Stimulated activated CD4-positive, alpha-beta T cell treated with anti-CD3 and anti-CD28 coated beads, Interleukin-1b, Interleukin-23, amount 100 ng/mL, for 48 hours (primary cell): Measurements from ENCODE around the gene UBE3B.

Source experiments
- DNase-seq: peaks from one replicate; pipeline ENCODE4 v3.0.0-alpha.2; 2020

UBE3B gene

DNA sequence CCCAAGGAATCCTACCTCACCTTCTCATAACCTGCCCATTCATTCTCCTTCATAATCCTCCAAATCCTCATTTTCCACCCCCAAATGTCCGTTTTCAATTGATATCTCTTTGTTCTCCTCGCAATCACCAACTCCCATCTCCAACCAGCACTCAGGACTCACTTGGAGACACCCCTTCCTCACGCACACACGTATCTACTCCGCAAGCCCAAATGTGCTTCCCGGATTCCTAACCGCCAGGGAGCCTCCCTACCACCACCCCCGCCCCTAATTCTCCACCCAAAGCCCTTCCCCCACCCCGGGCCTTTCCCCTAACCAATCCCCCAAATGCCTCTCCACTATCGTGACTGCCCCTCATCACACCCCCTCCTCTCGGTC lies 638 bp upstream of the UBE3B start:
- DNase-seq = no peak

DNA sequence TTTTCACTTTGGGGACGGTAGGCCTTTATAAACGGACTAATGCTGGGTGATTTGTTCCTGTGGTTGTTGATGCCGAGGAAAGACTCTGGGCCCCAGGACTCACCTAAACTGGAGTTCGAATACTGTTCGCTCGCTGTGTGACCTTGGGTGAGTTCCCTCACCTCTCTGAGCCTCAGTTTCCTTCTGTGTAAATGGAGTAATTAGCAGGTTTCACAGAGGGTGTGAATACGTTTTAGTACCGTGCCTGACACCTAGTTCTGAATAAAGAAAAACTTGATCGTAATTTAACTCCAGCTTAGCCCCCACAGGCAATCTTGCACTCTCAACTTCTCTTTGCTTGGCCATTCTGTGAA lies 505 bp downstream of the UBE3B start:
- no peak for DNase-seq

DNA sequence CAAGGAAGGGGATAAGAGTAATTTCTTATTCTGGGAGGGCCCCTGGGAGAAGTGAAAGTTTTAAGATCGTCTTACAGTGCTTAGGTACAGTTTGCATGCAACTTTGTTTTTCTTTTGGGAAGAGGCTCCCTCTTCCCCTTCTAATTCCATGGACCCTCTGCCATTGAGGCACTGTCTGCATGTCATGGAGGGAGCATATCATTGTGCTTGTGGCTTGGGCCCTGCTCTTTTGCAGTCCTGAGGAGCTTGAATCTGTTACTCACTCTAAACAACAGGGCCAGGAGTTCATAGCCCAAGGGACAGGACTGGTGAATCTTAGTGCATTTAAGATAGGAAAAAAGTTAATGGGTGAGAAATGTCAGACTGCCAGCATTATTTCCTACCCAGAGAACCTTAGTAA lies 2.3 kb downstream of the UBE3B start:
- no peak for DNase-seq

DNA sequence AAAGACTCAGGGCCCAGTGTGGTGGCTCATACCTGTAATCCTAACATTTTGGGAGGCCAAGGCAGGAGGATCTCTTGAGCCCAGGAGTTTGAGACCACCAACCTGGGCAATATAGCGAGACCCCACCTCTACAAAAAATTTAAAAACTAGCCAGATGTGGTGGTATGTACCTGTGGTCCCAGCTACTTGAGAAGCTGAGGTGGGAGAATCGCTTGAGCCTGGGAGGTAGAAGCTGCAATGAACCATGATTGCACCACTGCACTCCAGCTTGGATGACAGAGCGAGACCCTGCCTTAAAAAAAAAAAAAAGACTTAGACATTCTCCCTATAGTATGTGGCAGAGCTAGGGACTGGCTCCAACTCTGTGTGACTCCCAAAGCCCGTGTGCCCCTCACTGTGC lies 2.9 kb downstream of the UBE3B start:
- no peak for DNase-seq

DNA sequence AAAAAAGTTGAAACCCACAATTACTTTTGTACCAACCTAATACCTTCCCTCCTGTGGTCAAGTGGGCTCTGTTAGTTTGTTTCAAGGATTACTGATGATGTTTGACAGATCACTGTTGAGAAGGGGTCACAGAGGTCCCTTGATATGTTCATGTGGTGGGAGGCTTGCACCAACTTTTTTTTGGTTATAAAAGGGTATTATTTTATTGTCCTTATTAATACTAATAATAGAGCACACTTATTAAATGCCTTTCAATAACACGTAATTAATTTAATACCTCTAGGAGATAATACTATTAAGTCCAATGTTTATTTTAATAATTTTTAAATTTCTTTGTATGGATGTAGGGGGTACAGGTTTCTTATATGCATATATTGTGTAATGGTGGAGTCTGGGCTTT lies 4.4 kb downstream of the UBE3B start:
- DNase-seq = no peak

DNA sequence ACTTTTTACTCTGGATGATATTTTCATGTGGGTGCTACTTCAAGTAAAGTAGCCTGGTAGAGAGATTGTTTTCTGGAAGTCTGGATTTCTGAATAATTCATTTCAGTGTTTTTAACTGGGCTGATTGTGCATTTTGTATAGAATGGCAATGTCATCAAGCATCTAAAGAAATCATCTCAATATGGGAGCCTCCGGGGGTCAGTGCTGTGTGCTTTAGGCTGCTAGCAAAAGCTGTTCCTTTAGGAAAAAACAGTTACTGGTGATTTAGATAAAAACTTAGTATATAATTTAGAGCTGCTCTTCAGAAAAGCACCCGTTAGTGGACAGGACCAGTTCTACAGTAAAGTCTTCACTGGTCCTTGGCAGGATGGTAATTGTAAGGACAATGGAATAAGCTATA lies 5.1 kb downstream of the UBE3B start:
- no peak for DNase-seq

DNA sequence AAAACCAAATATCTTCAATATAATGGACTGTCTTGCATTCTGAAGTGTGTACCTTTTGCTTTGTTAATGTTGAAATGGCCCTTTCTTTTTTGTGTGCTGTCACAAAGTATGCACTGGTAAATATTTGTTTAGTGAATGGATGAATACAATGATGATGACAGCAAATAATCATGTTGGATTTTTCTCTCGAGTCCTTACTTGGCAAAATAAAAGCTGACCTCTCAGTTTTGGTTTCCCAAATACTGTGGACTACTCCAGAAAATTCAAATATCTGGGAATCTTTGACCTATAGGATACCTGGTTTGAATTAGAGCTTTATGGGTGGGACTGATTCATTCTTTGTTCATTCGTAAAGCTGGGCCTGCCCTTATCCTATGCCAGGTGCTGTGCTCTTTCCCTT lies 5.5 kb downstream of the UBE3B start:
- DNase-seq = no peak

DNA sequence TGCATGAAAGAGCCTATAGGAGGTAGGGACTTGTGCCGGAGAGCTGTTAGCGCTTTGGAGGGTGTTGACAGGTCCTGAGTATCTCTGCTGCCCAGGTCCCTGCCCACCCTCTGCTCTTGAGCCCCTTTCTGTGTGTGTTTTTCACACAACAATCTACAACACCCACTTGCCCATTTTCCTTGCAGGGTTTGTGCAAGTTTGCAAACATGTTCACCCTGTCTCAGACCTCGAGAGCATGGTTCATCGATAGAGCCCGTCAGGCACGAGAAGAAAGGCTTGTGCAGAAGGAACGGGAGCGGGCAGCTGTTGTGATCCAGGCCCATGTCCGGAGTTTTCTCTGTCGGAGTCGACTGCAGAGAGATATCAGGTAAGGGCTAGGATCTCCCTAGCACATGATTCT lies 5.9 kb downstream of the UBE3B start:
- DNase-seq = no peak

DNA sequence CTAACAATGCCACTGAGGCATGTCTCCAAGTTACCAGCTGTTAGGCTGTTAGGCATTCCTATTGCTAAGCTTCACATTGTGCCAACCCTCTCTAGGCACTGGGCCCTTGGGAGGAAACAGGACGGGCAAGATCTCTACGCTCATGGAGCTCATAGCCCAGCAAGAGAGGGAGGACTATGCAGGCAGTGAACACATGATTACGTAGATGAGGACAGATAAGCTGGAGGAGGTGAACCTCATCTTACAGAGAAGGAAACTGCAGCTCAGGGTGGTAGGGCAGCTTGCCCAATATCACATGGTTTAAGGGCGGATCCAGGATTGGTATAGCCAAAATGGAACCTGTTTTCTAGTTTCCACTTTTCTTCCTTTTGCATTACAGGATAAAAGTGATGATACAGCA lies 7.8 kb downstream of the UBE3B start:
- no peak for DNase-seq

DNA sequence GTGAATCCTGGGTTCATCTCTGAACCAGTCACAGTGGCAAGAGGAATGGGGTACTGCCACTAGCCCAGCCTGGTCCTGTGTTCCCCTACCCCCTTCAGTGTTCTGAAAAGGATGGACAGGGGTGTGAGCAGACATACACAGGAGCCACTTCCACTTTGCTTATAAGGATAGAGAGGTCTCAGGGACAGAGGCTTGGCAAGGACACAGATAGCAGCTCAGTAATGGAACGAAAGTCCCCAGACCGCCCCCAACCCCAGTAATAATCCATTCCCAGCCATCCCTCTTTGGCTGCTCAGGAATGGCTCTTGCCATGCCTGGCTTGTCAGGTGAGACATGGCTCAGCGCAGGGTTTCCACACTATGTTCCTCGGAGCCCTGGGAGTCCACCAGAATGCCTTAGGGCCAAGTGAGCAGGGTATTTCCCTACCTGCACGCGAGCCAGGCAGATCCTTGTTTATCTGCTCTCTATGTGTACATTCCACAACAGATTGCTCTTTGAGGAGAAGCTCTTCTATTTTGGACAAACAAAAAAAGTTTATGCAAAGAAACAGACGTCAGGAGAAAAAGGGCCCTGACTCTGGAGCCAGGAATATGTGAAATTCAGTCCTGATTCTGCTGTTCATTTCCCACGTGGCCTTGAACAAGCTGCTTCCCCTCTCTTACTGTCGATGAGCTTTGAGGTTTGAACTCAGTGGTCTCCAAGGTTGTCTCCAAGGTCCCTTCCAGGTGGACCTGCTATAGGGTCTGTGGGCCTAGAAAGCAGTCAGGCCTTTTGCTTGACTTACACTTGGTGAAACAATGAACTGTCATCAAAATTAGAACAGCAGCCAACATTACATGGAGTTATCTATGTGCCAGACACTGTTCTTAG lies 10.0 kb downstream of the UBE3B start:
- DNase-seq = no peak

DNA sequence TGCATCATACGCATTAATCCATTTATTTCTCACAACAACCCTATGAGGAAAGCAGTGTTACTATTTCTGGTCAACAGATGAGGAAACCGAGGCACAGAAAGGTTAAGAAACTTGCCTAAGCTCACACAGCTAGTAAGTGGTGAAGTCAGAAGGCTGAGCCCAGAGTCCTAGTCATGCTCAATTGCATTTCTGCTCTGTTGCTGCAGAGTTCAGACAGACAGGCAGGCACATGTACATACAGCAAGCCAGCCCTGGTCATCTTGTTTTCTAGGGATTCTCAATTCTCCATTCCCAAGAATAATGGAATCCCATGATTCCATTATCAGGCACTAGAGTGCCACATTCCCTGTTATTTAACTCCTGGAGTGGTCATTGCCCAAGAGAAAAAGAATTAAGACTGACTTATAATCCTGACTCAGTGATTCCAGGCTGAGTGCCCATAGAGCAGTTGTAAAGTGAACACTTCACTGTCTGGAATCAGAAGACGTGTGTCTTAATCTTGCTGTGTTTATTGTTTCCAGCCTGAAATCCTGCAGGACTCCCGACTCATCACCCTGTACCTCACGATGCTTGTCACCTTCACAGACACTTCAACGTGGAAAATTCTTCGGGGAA lies 10.7 kb downstream of the UBE3B start:
- DNase-seq = no peak

DNA sequence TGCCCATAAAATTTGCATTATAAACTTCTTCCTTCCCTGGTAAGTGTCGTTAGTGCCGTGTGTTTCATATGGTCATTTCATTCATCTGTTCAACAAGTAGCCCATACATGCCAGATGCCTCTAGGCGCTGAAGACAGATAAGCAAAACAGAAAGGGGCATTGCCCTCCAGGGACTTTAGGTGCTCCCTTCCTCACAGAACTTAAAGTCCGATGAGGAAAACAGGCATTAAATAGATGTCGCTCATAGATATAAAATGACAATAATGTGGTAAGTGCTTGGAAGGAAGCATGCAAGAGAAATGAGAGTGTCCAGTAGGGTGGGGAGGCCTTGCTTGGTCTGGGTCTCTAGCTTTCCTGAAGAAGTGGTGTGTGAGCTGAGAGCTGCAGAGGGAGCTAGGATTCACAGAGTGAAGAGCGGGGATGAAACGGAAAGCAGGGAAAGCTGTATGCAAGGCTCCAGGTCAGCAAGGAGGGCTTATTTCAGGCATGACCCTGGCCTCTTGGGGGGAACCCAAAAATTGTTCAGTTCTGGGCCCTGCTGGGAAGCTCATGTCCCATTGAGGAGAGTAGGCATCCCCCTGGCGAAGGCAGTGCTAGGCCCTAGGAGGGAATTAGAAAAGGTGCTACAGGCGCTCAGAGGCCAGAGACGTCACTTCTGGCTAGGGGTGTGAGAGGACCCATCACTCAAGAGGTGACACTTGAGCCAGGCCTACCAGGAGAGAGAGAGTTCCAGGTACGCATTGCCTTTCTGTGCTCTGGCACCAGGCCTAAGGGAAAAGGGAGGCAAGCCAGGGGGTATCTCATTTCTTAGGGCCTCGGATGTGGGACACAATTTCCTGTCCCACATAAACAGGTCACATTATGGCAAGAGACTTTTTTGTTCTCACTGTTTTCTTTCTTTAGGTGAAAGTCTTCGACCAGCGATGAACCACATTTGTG lies 11.9 kb downstream of the UBE3B start:
- DNase-seq = no peak

DNA sequence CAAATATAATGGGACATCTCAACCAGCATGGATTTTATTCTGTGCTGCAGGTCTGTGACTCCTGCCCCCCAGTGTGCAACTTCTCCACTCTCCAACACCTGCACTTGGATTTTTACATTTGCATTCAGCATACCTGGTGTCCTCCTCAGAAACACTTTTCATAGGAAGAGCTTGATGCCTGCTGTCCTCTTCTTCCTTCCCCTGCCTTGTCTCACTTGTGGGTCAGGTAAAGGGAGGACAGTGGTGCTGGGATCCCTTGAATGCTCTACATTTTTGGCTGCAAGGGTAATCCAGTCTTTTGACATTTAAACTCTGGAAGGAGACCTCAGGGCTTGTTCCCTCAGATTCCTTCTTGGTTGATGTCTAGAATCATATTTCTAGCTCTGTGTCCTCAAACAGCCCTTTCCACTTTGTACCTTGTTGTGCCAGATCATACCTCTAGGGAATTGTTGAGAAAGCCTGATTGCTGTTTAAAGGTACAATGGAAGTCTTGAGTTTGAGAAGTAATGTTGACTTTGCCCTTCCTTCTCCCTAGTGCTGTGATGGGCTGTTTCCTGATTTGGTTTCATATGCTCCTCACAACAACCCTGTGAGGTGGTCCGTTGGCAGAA lies 12.6 kb downstream of the UBE3B start:
- no peak for DNase-seq

DNA sequence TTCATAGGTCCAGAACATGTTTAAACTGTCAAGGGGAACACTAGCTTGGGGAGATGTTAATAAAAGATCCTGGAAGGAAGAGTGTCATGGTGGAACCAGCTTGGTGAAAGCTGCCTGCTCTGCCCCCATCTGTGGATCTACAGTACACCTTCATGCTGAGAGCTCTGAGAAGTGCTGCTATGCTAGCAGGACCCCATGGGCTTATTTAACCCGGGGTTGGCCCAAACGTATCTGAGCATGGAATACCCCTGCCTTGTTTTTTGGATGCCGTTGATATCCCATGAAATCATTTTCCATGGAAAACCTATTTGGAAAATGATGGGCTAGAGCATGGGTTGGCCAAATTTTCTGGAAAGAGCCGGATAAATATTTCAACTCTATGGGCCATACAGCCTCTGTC lies 14.2 kb downstream of the UBE3B start:
- no peak for DNase-seq

DNA sequence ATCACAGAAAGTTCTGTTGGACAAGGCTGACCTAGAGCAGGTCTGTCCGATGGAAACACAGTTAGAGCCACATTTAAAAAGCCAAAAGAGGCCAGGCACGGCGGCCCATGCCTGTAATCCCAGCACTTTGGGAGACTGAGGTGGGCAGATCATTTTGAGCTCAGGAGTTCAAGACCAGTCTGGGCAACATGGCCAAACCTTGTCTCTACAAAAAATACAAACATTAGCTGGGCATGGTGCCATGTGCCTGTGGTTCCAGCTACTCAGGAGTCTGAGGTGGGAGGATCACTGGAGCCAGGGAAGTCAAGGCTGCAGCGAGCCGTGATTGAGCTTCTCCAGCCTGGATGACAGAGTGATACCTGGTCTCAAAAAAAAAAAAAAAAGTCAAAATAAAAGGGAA lies 14.9 kb downstream of the UBE3B start:
- no peak for DNase-seq

DNA sequence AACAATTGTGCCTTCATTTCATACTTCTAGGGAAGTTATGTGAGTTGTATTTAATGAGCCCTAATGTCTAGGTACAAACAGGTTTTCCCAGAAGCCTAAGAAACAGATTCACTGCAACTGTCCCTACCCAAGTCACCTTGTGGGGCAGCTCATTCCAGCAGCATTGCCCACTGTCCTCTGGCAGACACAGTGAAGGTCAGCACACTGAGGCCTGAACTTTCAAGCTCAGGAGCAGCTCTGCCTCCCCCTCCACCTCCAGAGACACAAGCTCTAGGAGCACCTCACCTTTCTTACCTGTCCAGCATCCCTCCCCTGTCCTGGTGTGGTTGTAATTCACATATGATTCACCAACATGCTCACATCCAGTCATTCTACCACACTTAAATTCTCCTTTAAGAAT lies 15.7 kb downstream of the UBE3B start:
- no peak for DNase-seq

DNA sequence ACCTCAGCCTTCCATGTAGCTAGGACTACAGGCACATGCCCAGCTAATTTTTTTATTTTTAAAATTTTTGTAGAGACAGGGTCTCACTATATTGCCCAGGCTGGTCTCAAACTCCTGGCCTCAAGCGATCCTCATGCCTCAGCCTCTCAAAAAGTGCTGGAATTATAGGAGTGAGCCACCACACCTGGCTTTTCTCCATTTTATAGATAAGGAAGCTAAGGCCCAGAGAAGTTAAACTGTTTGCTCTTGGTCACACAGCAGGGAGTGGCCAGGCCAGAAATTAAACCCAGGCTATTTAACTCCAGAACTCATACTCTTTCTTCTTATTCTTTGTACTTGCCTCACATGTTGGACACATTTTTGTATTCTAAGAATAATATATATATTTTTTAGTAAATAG lies 16.5 kb downstream of the UBE3B start:
- DNase-seq = no peak

DNA sequence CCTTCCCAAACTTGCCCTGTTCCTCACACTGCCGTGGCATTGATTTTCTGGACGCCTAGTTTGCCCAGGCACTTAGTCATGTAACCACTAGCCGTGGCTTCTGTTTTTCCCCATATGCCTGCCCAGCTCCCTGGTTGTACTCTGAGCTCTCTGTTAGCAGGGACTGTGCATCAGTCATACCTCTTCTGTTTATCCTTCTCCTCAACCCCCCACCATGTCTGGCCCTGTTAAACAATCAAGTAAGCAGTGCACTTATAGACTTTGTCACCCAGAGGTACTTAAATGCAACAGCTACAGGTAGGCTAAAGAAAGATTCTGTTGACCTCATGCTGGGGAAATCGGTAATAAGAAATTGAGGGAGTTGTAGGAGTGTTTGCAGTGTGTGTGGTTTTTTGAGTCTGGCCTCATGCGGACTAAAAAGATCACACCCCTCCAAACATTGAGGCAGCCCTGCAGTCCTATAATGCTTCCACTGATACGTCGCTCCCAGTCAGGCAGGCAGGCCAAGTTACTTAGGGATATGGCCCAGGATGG lies 17.0 kb downstream of the UBE3B start:
- DNase-seq = no peak

DNA sequence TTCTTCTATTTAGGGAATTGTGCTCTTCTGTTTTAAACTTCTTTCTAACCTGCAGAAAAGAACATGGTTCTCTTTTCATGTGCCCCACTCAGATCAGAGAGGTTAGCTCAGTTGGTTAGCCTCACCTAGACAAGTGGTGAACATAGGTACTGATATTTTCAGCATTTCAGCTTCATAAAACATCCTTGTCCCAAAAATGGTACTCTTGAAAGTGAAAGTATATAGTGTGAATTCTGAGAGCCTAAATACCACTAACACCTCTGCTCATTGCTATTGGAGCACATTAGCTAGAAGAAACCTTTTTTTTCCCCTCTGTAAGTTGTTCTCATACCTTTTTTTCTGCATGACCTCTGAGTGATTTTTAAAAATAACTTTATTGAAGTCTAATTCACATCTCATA lies 17.6 kb downstream of the UBE3B start:
- no peak for DNase-seq

DNA sequence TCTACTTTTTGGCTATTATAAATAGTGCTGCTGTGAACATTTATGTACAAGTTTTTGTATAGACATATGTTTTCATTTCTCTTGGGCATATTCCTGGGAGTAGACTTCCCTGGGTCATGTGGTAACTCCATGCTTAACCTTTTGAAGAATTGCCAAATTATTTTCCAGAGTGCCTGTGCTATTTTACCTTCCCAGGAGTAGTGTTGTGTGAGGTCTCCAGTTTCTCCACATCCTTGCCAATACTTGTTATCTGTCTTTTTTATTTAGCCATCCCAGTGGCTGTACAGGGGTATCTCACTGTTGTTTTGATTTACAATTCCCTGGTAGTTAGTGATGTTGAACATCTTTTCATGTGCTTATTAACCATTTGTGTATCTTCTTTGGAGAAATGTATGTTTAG lies 18.9 kb downstream of the UBE3B start:
- no peak for DNase-seq

DNA sequence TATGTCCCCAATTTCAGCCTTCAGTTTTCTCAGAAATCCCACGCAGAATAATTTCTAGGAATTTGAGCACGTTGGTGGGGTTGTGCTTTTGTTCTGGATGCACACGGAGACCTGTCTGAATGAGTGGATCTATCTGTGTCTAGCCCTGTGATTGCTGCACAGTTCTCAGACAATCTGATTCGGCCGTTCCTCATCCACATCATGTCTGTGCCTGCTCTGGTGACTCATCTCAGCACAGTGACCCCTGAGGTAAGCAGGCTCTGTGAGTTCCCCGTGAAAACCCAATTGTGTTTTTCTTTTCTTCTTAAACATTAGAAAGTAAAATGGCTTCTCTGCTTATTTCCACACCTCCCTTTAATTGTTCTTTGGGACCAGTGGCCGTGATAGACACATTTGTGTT lies 20.2 kb downstream of the UBE3B start:
- DNase-seq = no peak

DNA sequence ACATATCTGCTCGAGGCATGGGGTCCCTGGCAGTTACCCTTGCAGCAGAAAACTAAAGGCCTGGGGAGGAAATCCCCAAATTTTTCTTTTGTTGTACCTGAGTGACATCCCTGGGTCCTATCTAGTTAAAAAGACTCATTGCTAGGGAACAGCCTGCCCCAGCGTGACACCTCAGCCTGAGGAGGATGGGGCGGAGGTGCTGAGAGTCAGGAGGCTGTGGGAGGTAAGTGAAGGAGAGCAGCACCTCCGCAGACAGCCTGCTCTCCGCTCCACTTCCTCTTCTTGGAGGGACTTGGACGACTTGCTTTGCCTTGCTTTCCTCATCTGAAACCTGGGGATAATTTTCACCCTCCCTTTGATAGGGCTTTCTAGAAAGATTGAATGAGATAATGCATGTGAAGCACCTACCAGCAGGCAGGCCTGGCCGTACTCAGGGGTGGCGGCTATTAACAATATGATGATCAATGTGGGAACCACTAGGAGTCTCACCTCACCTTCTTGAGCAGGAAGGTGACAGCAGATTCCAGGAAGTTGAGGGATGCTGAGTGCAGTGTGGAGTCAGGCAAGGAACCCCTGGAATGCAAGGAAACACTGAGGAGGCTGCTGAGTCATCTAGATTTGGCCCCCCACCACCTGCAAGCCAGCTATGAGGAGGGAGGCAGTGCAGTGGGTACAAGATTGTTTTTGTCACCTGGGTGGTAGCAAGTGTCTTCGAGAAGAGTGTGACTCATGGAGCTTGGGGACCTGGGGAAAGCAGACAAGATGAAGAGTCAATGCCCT lies 23.2 kb downstream of the UBE3B start:
- no peak for DNase-seq
